ENCODE results near the gene C1orf105. TPM values are rescaled to one million over a fixed set of nuclear protein-coding genes. Genes with fewer than 3 reads are reported as not detected.

C1orf105 gene
- total RNA-seq, 1 donor from 2014 or later: not detected

DNA sequence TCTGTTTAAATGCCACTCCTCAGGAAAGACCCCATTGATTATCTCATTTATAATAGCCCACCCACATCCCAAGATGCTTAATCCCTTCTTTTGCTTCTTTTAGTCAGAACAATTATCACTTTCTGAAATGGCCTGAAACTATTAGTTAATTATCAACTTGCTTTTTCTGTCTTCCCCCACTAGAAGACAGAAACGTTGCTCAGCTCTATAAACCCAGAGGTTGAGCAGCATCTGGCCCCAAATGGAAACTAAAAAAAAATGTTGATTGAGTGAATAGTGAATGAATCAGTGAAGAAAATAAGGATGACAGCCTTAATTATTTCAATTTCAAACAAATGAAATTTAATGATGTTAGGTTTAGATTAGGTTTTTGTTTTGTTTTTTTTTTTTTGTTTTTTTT lies 61.6 kb downstream of the C1orf105 start:
- no peak overlapping the region for H3K4me3 Mint-ChIP-seq (ENCODE audit: unreplicated experiment)
- H3K4me1 Mint-ChIP-seq (ENCODE audit: low read depth): peaks cover 4% of the 10 kb centered on the region
- no peak for DNase-seq (ENCODE audit: low spot score)
- H3K9me3 Mint-ChIP-seq (ENCODE audit: low read depth): no peaks in the 10 kb centered on the region
- TF ChIP-seq, protein P1, sequence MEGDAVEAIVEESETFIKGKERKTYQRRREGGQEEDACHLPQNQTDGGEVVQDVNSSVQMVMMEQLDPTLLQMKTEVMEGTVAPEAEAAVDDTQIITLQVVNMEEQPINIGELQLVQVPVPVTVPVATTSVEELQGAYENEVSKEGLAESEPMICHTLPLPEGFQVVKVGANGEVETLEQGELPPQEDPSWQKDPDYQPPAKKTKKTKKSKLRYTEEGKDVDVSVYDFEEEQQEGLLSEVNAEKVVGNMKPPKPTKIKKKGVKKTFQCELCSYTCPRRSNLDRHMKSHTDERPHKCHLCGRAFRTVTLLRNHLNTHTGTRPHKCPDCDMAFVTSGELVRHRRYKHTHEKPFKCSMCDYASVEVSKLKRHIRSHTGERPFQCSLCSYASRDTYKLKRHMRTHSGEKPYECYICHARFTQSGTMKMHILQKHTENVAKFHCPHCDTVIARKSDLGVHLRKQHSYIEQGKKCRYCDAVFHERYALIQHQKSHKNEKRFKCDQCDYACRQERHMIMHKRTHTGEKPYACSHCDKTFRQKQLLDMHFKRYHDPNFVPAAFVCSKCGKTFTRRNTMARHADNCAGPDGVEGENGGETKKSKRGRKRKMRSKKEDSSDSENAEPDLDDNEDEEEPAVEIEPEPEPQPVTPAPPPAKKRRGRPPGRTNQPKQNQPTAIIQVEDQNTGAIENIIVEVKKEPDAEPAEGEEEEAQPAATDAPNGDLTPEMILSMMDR (IDR thresholded peaks at IDR 0.05): no peak
- no peak overlapping the region for H3K27ac Mint-ChIP-seq (ENCODE audit: unreplicated experiment)
- H3K36me3 Mint-ChIP-seq (ENCODE audit: low read depth): no peaks in the 10 kb centered on the region
- H3K27me3 Mint-ChIP-seq (ENCODE audit: low read depth): peaks cover 2% of the 10 kb centered on the region

DNA sequence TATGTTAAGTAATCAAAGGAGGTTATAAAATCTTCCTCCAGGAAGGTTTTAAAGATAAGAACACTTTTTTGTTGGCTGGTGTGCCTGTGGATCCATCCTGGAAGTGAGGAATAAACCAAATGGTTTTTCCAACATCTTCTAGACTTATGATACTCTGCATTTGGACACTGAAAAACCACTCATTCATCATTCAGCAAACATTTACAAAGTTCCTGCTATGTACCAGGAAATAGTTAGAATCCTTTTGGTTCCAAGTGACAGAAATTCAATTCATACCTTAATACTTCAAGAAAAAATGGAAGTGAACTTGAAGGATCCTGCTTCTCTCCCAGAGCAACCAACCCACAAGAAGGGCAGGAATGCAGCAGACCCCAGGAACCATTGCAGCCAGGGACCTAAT lies 63.0 kb downstream of the C1orf105 start:
- Mint-ChIP-seq H3K9me3 (ENCODE audit: low read depth) (no peaks in the 10 kb centered on the region), H3K4me3 (ENCODE audit: unreplicated experiment) (no peak overlapping the region), H3K36me3 (ENCODE audit: low read depth) (no peaks in the 10 kb centered on the region), H3K27ac (ENCODE audit: unreplicated experiment) (no peak overlapping the region), H3K27me3 (ENCODE audit: low read depth) (peaks cover 7% of the 10 kb centered on the region), H3K4me1 (ENCODE audit: low read depth) (peaks cover 4% of the 10 kb centered on the region)
- TF ChIP-seq, protein P1 (IDR thresholded peaks at IDR 0.05): no peak
- DNase-seq (ENCODE audit: low spot score): no peak

DNA sequence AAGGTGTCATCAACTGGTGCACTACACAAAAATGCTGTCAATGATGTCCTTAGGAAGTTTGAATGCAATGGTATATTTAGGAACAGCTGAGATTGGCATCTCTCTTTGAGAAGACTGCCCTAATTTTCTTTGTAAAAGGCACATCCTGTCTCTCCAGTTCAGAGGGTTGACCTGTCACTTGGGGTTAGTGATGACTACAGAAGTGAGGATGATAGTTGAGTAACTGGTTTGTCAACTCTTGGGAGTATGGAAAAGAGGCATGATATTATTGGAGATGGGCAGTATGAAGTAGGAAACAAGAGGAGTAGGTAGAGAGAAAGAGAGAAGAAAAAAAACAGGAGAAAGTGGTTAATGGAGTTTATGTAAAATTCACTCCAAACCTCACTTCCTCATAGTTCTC lies 63.8 kb downstream of the C1orf105 start:
- Mint-ChIP-seq H3K9me3 (ENCODE audit: low read depth) (no peaks in the 10 kb centered on the region), H3K4me1 (ENCODE audit: low read depth) (peaks cover 4% of the 10 kb centered on the region), H3K36me3 (ENCODE audit: low read depth) (no peaks in the 10 kb centered on the region), H3K4me3 (ENCODE audit: unreplicated experiment) (no peak overlapping the region), H3K27me3 (ENCODE audit: low read depth) (peaks cover 12% of the 10 kb centered on the region), H3K27ac (ENCODE audit: unreplicated experiment) (no peak overlapping the region)
- TF ChIP-seq, protein P1 (IDR thresholded peaks at IDR 0.05): no peak
- DNase-seq (ENCODE audit: low spot score): no peak

DNA sequence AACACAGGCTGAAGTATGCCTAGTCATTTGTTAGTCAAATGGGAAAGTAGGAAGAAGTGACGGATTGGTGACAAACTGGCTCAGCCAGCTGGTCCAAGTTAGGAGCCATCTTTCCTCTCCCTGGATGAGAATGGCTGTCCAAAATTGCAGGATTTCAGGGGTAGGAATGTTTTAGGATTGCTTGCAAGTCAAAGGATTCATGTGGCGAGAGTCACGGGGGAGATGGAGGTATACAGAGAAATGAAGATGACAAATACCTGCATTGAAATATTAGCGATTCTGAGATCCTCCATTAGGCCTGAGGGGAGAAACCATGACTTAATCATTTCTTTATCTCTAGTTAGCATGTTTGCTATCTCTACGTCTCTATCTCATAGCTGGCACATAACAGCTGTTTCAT lies 65.1 kb downstream of the C1orf105 start:
- Mint-ChIP-seq H3K9me3 (ENCODE audit: low read depth) (no peaks in the 10 kb centered on the region), H3K36me3 (ENCODE audit: low read depth) (no peaks in the 10 kb centered on the region), H3K4me1 (ENCODE audit: low read depth) (peaks cover 4% of the 10 kb centered on the region), H3K27me3 (ENCODE audit: low read depth) (peaks cover 13% of the 10 kb centered on the region), H3K27ac (ENCODE audit: unreplicated experiment) (no peak overlapping the region), H3K4me3 (ENCODE audit: unreplicated experiment) (no peak overlapping the region)
- TF ChIP-seq, protein P1 (IDR thresholded peaks at IDR 0.05): no peak
- DNase-seq (ENCODE audit: low spot score): no peak

DNA sequence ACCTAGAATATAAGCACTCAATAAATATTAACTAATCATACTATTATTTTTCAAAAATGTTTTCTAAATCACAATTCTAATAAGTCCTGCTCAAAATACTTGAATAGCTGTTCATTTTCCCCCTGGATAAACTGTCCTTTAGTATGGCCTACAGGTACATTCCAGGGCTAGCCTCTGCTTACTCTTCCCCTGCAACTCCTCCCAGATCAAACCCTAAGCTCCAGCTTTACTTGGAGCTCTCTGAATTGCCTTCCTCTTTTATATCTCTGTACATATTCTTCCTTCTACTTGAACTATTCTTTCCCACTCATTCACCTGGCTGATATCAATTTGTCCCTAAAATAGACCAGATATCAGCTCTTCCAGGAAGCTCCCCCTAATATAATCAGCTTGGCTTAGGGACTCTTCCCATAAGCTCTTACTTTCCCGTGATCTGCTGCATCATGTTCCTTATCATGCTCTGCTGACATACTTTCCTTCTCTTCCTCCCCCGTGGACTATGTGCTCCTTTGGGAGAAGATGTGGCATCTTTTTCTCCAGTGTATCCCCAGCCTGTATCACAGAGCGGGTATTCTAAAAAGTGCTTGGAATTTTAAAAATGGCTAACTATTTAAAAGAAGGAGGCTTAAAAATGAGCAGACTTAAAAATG lies 66.4 kb downstream of the C1orf105 start:
- Mint-ChIP-seq H3K27me3 (ENCODE audit: low read depth) (peaks cover 13% of the 10 kb centered on the region), H3K36me3 (ENCODE audit: low read depth) (peaks cover 2% of the 10 kb centered on the region), H3K27ac (ENCODE audit: unreplicated experiment) (no peak overlapping the region), H3K4me1 (ENCODE audit: low read depth) (peaks cover 4% of the 10 kb centered on the region), H3K4me3 (ENCODE audit: unreplicated experiment) (no peak overlapping the region), H3K9me3 (ENCODE audit: low read depth) (no peaks in the 10 kb centered on the region)
- no peak for DNase-seq (ENCODE audit: low spot score)
- TF ChIP-seq, protein P1 (IDR thresholded peaks at IDR 0.05): no peak

Data from chondrocyte (in vitro differentiated cells).